A673 (cell line): ENCODE data around the gene PRKG1.

Source experiments
- CTCF ChIP-seq: fragments of 300-800, 200-600 bp; sonication (generic); conservative IDR thresholded peaks from 2 replicates; pipeline ENCODE4 v1.5.1; 2017; ENCODE audit warnings: low read depth, mild to moderate bottlenecking, antibody characterized with exemption, low read length, moderate library complexity, mixed read lengths
- EZH2 ChIP-seq: fragments of 200-600 bp; sonication (generic); IDR thresholded peaks from 2 replicates; pipeline ENCODE4 v1.6.1; 2017; ENCODE audit warnings: borderline replicate concordance, low read depth, mild to moderate bottlenecking, mixed read lengths, antibody characterized with exemption, low read length; ENCODE audit not compliant: poor library complexity, severe bottlenecking

- TF ChIP-seq CTCF (no peak), EZH2 (no peak)
Measured at GRCh38 chr10:51364674-51365073, 290.4 kb downstream of the PRKG1 start.
